A549 (cell line): Measurements from ENCODE around the gene DNMT3L.

Experiments used
- BCL3 ChIP-seq: fragments of >200 bp; sonication (Bioruptor Twin); formaldehyde crosslinking; IDR thresholded peaks from 3 replicates; pipeline ENCODE4 v1.6.1; 2016
- CTCF ChIP-seq: fragments of >200 bp; sonication (Bioruptor Twin); formaldehyde crosslinking; IDR thresholded peaks from 3 replicates; pipeline ENCODE4 v1.5.1; 2016
- HMGXB4 ChIP-seq: fragments of 250-450 bp; sonication (Bioruptor Pico); IDR thresholded peaks from 2 replicates; pipeline ENCODE4 v1.5.0; 2021; ENCODE audit warnings: mild to moderate bottlenecking, moderate library complexity, borderline replicate concordance
- POLR2A ChIP-seq: IDR thresholded peaks from 2 replicates; pipeline ENCODE4 v1.6.1; 2012; ENCODE audit warnings: mild to moderate bottlenecking, low read length
- ZSCAN20 ChIP-seq: fragments of 250-450 bp; sonication (Bioruptor Pico); IDR thresholded peaks from 2 replicates; pipeline ENCODE4 v1.8.0; 2022; ENCODE audit warnings: mild to moderate bottlenecking, moderate library complexity
- TF ChIP-seq, protein P1 (sequence below): fragments of 450-650 bp; IDR thresholded peaks from 2 replicates; pipeline ENCODE4 v1.6.1; 2014; ENCODE audit warnings: antibody characterized with exemption

DNA sequence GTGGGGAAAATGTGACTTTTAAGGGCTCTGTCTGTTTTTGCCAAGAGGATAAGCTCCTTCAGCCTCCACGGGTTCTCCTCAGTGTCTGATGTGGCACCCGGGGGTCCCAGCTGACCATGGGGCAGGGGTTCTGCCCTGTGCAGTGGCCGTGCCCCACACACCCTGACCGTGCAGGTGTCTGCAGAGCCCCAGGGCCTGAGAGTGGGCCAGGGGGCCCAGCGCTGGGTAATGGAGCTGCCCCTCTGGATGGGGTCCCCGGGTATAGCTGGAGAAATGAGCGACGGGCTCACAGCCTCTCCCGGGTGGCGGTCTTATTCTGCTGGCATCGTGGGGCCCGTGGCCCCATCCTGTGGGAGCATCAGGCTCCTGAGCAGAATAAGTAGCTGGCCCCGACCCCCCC is 35.2 kb upstream of the DNMT3L start:
- TF ChIP-seq CTCF = no peak
- no peak for TF ChIP-seq POLR2A
- TF ChIP-seq, protein P1, sequence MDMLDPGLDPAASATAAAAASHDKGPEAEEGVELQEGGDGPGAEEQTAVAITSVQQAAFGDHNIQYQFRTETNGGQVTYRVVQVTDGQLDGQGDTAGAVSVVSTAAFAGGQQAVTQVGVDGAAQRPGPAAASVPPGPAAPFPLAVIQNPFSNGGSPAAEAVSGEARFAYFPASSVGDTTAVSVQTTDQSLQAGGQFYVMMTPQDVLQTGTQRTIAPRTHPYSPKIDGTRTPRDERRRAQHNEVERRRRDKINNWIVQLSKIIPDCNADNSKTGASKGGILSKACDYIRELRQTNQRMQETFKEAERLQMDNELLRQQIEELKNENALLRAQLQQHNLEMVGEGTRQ = no peak
- no peak for TF ChIP-seq ZSCAN20 (CRISPR knock-in tag)
- no peak for TF ChIP-seq BCL3
- TF ChIP-seq HMGXB4 (CRISPR knock-in tag) = no peak
